ENCODE measurements around the gene BRD4. TPM values are rescaled to one million over a fixed set of nuclear protein-coding genes. Genes with fewer than 3 reads are reported as not detected.
"Not testable (repeated sequence)": the region's sequence is repeated elsewhere in the genome, so short reads cannot be mapped to it uniquely, and the experiment has no call there.

The BRD4 gene
- total and polyA plus RNA-seq, 2 donors = 7.6 to 26.0 TPM

DNA sequence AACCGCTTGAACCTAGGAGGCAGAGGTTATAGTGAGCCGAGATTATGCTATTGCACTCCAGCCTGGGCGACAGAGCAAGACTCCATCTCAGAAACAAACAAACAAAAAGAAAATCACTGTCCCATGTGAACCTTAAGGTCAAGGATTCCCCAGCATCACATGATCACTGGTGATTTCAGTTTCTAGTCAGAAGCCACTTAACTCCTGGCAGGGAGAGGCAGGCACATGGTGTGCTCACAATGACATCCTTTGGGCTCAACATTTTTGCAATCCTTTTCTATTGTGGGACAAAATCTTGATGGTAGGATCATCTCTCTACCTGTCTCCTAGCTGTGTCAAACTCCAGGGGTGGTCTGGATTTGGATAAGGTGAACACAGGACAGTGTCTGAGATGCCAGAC lies 35.1 kb upstream of the BRD4 start:
- no peak overlapping the region for H3K4me3 ChIP-seq (ENCODE audit: low read length in 2 of 2)
- H3K4me1 ChIP-seq (ENCODE audit: control insufficient read depth in 2 of 2, insufficient read depth in 2 of 2, low read length in 2 of 2) = no peaks in the 10 kb centered on the region
- H3K27ac ChIP-seq (ENCODE audit: low read depth in 1 of 2, low read length in 1 of 2) = no peak overlapping the region
- no peaks in the 10 kb centered on the region for H3K27me3 ChIP-seq (ENCODE audit: control insufficient read depth in 2 of 2, insufficient read depth in 1 of 2, low read length in 1 of 2)
- peaks cover 65 to 76% of the 10 kb centered on the region in 2 donors for H3K36me3 ChIP-seq (ENCODE audit: control insufficient read depth in 2 of 2, insufficient read depth in 2 of 2, low read length in 1 of 2)
- DNase-seq (ENCODE audit: low read depth in 6 of 9, low spot score in 9 of 9) = no peak
- 98% methylated on average over 3 of the region's 3 CpGs for WGBS
- H3K9me3 ChIP-seq (ENCODE audit: control insufficient read depth in 2 of 2, insufficient read depth in 1 of 2, low read length in 1 of 2) = no peaks in the 10 kb centered on the region

DNA sequence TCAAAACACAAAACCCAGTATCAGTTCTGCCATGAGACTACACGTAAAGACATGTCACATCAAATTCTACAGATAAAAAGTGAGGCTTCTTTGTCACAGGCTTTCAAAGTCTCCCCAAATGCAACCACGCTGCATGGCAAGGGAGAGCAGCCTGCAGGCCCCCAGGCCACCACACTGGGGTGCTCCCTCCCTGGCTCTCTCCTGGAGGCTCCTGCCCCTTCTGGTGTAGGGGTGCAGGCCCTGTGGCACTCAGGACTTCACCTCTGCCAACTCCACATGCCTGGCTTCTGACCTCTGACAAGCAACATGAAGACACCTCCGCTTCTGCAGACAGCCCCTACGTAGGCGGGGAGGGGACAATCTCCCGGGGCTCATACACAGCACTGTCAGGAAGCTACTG lies 32.9 kb upstream of the BRD4 start:
- no peak overlapping the region for H3K4me3 ChIP-seq (ENCODE audit: low read length in 2 of 2)
- no peak for DNase-seq (ENCODE audit: low read depth in 6 of 9, low spot score in 9 of 9)
- H3K36me3 ChIP-seq (ENCODE audit: control insufficient read depth in 2 of 2, insufficient read depth in 2 of 2, low read length in 1 of 2) = peaks cover 64 to 73% of the 10 kb centered on the region in 2 donors
- no peak overlapping the region for H3K27ac ChIP-seq (ENCODE audit: low read depth in 1 of 2, low read length in 1 of 2)
- WGBS = 97% methylated on average over 6 of the region's 6 CpGs
- H3K4me1 ChIP-seq (ENCODE audit: control insufficient read depth in 2 of 2, insufficient read depth in 2 of 2, low read length in 2 of 2) = no peaks in the 10 kb centered on the region
- no peaks in the 10 kb centered on the region for H3K27me3 ChIP-seq (ENCODE audit: control insufficient read depth in 2 of 2, insufficient read depth in 1 of 2, low read length in 1 of 2)
- peaks cover 0 to 5% of the 10 kb centered on the region in 2 donors for H3K9me3 ChIP-seq (ENCODE audit: control insufficient read depth in 2 of 2, insufficient read depth in 1 of 2, low read length in 1 of 2)

DNA sequence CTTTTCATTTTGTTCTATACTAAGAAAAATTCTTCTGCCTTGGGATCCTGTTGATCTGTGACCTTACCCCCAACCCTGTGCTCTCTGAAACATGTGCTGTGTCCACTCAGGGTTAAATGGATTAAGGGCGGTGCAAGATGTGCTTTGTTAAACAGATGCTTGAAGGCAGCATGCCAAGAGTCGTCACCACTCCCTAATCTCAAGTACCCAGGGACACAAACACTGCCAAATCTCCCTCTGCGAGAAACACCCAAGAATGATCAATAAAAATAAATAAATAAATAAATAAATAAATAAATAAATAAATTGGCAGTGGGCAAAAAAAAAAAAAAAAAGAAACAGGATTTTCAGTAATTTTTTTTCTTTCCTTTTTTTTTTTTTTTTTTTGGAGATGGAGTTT lies 31.5 kb upstream of the BRD4 start:
- not testable (repeated sequence) for DNase-seq (ENCODE audit: low read depth in 6 of 9, low spot score in 9 of 9); H3K4me3 ChIP-seq (ENCODE audit: low read length in 2 of 2); H3K27ac ChIP-seq (ENCODE audit: low read depth in 1 of 2, low read length in 1 of 2); H3K4me1 ChIP-seq (ENCODE audit: control insufficient read depth in 2 of 2, insufficient read depth in 2 of 2, low read length in 2 of 2); H3K27me3 ChIP-seq (ENCODE audit: control insufficient read depth in 2 of 2, insufficient read depth in 1 of 2, low read length in 1 of 2); H3K9me3 ChIP-seq (ENCODE audit: control insufficient read depth in 2 of 2, insufficient read depth in 1 of 2, low read length in 1 of 2)
- 96% methylated on average over 3 of the region's 3 CpGs for WGBS
- H3K36me3 ChIP-seq (ENCODE audit: control insufficient read depth in 2 of 2, insufficient read depth in 2 of 2, low read length in 1 of 2) = peaks cover 61 to 73% of the 10 kb centered on the region in 2 donors

DNA sequence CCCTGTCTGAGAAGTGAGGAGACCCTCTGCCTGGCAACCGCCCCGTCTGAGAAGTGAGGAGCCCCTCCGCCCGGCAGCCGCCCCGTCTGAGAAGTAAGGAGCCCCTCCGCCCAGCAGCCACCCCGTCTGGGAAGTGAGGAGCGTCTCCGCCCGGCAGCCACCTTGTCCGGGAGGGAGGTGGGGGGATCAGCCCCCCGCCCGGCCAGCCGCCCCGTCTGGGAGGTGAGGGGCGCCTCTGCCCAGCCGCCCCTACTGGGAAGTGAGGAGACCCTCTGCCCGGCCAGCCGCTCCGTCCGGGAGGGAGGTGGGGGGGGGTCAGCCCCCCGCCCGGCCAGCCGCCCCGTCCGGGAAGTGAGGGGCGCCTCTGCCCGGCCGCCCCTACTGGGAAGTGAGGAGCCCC lies 30.7 kb upstream of the BRD4 start:
- H3K4me3 ChIP-seq (ENCODE audit: low read length in 2 of 2); H3K4me1 ChIP-seq (ENCODE audit: control insufficient read depth in 2 of 2, insufficient read depth in 2 of 2, low read length in 2 of 2); H3K27ac ChIP-seq (ENCODE audit: low read depth in 1 of 2, low read length in 1 of 2); H3K9me3 ChIP-seq (ENCODE audit: control insufficient read depth in 2 of 2, insufficient read depth in 1 of 2, low read length in 1 of 2); H3K27me3 ChIP-seq (ENCODE audit: control insufficient read depth in 2 of 2, insufficient read depth in 1 of 2, low read length in 1 of 2); DNase-seq (ENCODE audit: low read depth in 6 of 9, low spot score in 9 of 9): not testable (repeated sequence)
- WGBS = 97% methylated on average over 30 of the region's 30 CpGs
- peaks cover 61 to 73% of the 10 kb centered on the region in 2 donors for H3K36me3 ChIP-seq (ENCODE audit: control insufficient read depth in 2 of 2, insufficient read depth in 2 of 2, low read length in 1 of 2)

DNA sequence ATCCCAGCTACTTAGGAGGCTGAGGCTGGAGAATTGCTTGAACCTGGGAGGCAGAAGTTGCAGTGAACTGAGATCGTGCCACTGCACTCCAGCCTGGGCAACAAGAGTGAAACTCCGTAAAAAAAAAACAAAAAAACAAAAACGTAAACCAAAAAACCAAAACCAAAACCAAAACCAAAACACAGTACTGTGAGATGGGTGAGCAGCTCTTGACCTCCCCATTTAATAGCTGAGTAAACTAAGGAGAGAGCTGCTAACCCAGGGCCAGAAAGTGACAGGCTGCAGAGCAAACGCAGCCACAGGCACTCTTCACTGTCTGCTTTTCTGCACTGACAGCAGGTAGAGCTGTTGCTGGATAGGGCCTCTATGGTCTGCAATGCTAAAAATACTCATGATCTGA lies 27.7 kb upstream of the BRD4 start:
- H3K9me3 ChIP-seq (ENCODE audit: control insufficient read depth in 2 of 2, insufficient read depth in 1 of 2, low read length in 1 of 2); H3K4me3 ChIP-seq (ENCODE audit: low read length in 2 of 2); H3K27me3 ChIP-seq (ENCODE audit: control insufficient read depth in 2 of 2, insufficient read depth in 1 of 2, low read length in 1 of 2); DNase-seq (ENCODE audit: low read depth in 6 of 9, low spot score in 9 of 9); H3K27ac ChIP-seq (ENCODE audit: low read depth in 1 of 2, low read length in 1 of 2); H3K4me1 ChIP-seq (ENCODE audit: control insufficient read depth in 2 of 2, insufficient read depth in 2 of 2, low read length in 2 of 2): not testable (repeated sequence)
- 95% methylated on average over 4 of the region's 4 CpGs for WGBS
- peaks cover 62 to 78% of the 10 kb centered on the region in 2 donors for H3K36me3 ChIP-seq (ENCODE audit: control insufficient read depth in 2 of 2, insufficient read depth in 2 of 2, low read length in 1 of 2)

DNA sequence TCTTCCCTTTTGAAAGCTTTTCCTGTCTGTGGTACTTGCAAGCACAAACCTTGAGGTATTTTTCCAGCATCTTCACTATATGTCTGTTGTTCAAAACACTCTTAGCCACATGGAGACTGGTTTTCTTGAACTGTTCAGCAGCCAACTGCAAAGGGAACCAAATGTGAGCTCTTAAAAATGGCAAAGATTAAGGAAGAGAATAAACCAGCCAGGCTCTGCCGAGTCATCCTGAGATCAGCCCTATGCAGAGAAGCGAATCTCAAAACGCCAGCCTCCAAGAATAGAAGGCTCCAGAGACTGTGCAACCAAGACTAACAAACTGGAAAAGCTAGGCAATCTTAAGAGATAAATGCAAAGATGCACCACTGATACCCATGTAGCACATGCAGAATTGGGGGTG lies 26.6 kb upstream of the BRD4 start:
- peaks cover 0 to 5% of the 10 kb centered on the region in 2 donors for H3K9me3 ChIP-seq (ENCODE audit: control insufficient read depth in 2 of 2, insufficient read depth in 1 of 2, low read length in 1 of 2)
- no peaks in the 10 kb centered on the region for H3K4me1 ChIP-seq (ENCODE audit: control insufficient read depth in 2 of 2, insufficient read depth in 2 of 2, low read length in 2 of 2)
- WGBS = 91% methylated on average over 3 of the region's 3 CpGs
- H3K27ac ChIP-seq (ENCODE audit: low read depth in 1 of 2, low read length in 1 of 2) = no peak overlapping the region
- no peak for DNase-seq (ENCODE audit: low read depth in 6 of 9, low spot score in 9 of 9)
- H3K36me3 ChIP-seq (ENCODE audit: control insufficient read depth in 2 of 2, insufficient read depth in 2 of 2, low read length in 1 of 2) = peaks cover 65 to 80% of the 10 kb centered on the region in 2 donors
- H3K27me3 ChIP-seq (ENCODE audit: control insufficient read depth in 2 of 2, insufficient read depth in 1 of 2, low read length in 1 of 2) = no peaks in the 10 kb centered on the region
- H3K4me3 ChIP-seq (ENCODE audit: low read length in 2 of 2) = no peak overlapping the region

DNA sequence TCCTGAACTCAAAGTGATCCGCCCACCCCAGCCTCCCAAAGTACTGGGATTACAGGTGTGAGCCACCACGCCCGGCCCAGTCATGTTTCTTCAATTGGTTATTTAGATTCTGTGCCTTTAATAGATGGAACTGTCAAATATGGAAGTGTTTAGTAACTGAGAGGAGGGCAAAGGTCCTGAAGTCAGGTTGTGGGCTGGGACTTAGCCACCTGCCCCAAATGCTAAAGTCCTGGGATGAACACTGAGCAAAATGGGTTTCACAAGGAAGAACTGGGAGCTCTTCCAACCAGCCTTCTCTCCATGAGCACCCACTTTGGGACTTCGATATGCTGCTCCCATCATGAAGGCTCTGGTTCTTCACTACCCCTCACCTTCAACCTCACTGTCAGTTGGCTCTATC lies 25.6 kb upstream of the BRD4 start:
- peaks cover 0 to 5% of the 10 kb centered on the region in 2 donors for H3K9me3 ChIP-seq (ENCODE audit: control insufficient read depth in 2 of 2, insufficient read depth in 1 of 2, low read length in 1 of 2)
- no peaks in the 10 kb centered on the region for H3K4me1 ChIP-seq (ENCODE audit: control insufficient read depth in 2 of 2, insufficient read depth in 2 of 2, low read length in 2 of 2)
- no peak overlapping the region for H3K27ac ChIP-seq (ENCODE audit: low read depth in 1 of 2, low read length in 1 of 2)
- no peak for DNase-seq (ENCODE audit: low read depth in 6 of 9, low spot score in 9 of 9)
- no peaks in the 10 kb centered on the region for H3K27me3 ChIP-seq (ENCODE audit: control insufficient read depth in 2 of 2, insufficient read depth in 1 of 2, low read length in 1 of 2)
- H3K36me3 ChIP-seq (ENCODE audit: control insufficient read depth in 2 of 2, insufficient read depth in 2 of 2, low read length in 1 of 2) = peaks cover 71 to 89% of the 10 kb centered on the region in 2 donors
- WGBS = over 99% methylated on average over 4 of the region's 4 CpGs
- no peak overlapping the region for H3K4me3 ChIP-seq (ENCODE audit: low read length in 2 of 2)

DNA sequence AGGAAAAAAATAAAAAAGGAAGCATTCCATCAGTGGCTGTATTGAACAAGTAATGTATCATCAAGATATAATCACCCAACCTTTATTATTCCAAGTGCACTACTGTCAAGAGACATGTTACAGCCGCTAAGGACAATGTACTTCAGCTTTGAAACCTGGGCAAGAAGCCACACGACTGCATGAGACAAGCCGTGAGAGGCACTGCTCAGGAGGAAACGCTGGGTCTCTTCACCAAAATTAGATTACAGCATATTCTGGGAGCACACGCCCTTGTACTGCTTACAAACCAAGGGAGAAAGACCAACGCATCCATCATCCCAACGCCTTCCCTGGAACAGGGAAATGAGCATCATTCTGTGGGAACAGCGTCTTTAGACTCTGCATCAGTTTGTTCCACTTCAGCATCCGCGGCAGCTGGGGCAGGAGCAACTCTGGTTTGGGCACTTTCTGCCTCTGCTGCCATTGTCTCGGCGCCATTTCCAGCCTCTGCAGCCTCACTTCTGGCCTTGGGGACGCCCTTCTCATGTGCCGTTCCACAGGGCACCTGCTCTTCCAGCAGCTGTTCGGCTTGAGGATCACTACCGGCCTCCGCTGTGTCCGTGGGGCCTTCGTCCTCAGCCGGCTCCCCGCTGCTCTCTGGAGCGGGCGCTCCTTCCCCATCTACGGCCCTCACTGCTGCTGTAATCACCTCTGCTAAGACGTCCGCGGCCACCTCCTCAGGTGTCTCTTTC lies 22.4 kb upstream of the BRD4 start:
- no peak overlapping the region for H3K27ac ChIP-seq (ENCODE audit: low read depth in 1 of 2, low read length in 1 of 2)
- H3K36me3 ChIP-seq (ENCODE audit: control insufficient read depth in 2 of 2, insufficient read depth in 2 of 2, low read length in 1 of 2) = peaks cover 51 to 67% of the 10 kb centered on the region in 2 donors
- H3K4me3 ChIP-seq (ENCODE audit: low read length in 2 of 2) = no peak overlapping the region
- H3K27me3 ChIP-seq (ENCODE audit: control insufficient read depth in 2 of 2, insufficient read depth in 1 of 2, low read length in 1 of 2) = no peaks in the 10 kb centered on the region
- WGBS = 97% methylated on average over 27 of the region's 27 CpGs
- H3K9me3 ChIP-seq (ENCODE audit: control insufficient read depth in 2 of 2, insufficient read depth in 1 of 2, low read length in 1 of 2) = no peaks in the 10 kb centered on the region
- H3K4me1 ChIP-seq (ENCODE audit: control insufficient read depth in 2 of 2, insufficient read depth in 2 of 2, low read length in 2 of 2) = no peaks in the 10 kb centered on the region
- DNase-seq (ENCODE audit: low read depth in 6 of 9, low spot score in 9 of 9) = no peak

DNA sequence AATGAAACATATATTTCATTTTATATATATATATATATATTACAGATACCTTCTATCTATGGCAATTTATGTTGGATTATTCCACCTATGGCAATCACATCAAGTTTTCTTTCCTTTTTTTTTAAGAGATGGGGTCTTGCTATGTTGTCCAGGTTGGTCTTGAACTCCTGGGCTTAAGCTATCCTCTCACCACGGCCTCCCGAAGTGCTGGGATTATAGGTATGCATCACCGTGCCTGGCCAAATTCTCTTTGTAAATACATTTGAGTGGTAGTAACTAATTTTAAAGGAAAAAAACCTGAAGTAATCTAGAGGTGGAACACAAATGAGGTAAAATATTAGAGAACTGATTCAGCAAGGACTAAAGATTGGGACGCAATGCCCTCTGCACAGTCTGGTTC lies 21.6 kb upstream of the BRD4 start:
- WGBS = 91% methylated on average over 4 of the region's 4 CpGs
- Histone ChIP-seq H3K36me3 (ENCODE audit: control insufficient read depth in 2 of 2, insufficient read depth in 2 of 2, low read length in 1 of 2) (peaks cover 44 to 59% of the 10 kb centered on the region in 2 donors), H3K9me3 (ENCODE audit: control insufficient read depth in 2 of 2, insufficient read depth in 1 of 2, low read length in 1 of 2) (no peaks in the 10 kb centered on the region), H3K27ac (ENCODE audit: low read depth in 1 of 2, low read length in 1 of 2) (no peak overlapping the region), H3K4me1 (ENCODE audit: control insufficient read depth in 2 of 2, insufficient read depth in 2 of 2, low read length in 2 of 2) (no peaks in the 10 kb centered on the region), H3K4me3 (ENCODE audit: low read length in 2 of 2) (no peak overlapping the region), H3K27me3 (ENCODE audit: control insufficient read depth in 2 of 2, insufficient read depth in 1 of 2, low read length in 1 of 2) (no peaks in the 10 kb centered on the region)
- no peak for DNase-seq (ENCODE audit: low read depth in 6 of 9, low spot score in 9 of 9)
